ENCODE data around the gene PARD6B. TPM values are rescaled to one million over a fixed set of nuclear protein-coding genes. Genes with fewer than 3 reads are reported as not detected.
A peak's percentile ranks its signal among the peaks of the same experiment; 100 is the strongest.

PARD6B gene
- total and polyA plus RNA-seq, 2 of the 13 experiments (the other 11 are each of a cell fraction or from before 2014, with no cell fraction given), result 6.9 to 22.2 TPM

DNA sequence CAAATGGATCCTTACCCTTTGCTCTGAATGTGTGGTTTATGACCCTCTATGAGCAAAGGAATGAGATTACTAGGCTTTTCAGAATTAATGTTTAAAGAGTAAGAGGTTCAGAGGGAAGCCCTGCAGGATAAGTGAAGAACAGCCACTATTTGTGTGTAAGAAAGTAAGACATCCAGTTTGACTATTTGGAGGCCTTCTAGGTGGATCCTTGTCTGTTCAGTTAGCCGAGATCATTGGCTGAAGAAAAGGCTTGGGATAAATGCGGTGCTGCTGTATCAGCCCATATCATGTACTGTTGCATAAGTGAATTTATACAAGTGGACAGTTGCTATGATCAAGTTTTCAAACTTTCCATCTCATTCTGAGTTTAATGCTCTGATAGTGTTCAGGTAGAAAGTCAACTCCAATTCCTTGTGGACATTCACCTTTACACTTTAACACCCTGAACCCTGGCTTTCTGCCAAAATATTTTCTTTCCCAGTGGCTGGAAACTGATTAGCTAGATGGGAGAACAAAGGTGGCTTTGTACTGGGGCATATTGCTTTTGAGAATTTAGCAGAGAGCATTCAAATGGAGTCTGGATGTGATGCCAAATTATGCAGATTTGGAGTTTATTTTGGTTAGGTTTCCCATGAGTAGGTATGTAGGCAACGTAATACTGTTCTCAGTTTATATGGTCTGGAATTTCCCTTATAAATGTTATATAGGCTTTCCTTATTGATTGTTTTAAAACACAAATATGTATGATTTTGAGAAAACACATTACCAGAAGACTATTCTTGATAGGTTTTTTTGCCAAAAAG, 15.0 kb downstream of the PARD6B start (continued):
- TF ChIP-seq ZNF513 (CRISPR knock-in tag; conservative IDR thresholded peaks at IDR 0.05) (no peak), MTA3 (CRISPR knock-in tag; IDR thresholded peaks at IDR 0.05) (no peak), ZNF530 (CRISPR knock-in tag; IDR thresholded peaks at IDR 0.05; ENCODE audit: low read depth) (no peak), WIZ (CRISPR knock-in tag; IDR thresholded peaks at IDR 0.05) (no peak), ZNF839 (CRISPR knock-in tag; IDR thresholded peaks at IDR 0.05; ENCODE audit: borderline replicate concordance) (no peak), MIER3 (CRISPR knock-in tag; IDR thresholded peaks at IDR 0.05; ENCODE audit: borderline replicate concordance) (peak; percentile 78; the same call in 1 of the 2 replicates), ZNF362 (CRISPR knock-in tag; IDR thresholded peaks at IDR 0.05; ENCODE audit: borderline replicate concordance) (no peak), JUNB (CRISPR knock-in tag; IDR thresholded peaks at IDR 0.05; ENCODE audit: borderline replicate concordance) (no peak), U2AF2 (IDR thresholded peaks at IDR 0.05; ENCODE audit: low read depth, low read length) (no peak), ZBTB7B (CRISPR knock-in tag; IDR thresholded peaks at IDR 0.05) (no peak; the same call in 1 of the 2 replicates), CBFB (CRISPR knock-in tag; IDR thresholded peaks at IDR 0.05) (no peak), ZKSCAN1 (IDR thresholded peaks at IDR 0.05; ENCODE audit: low read length) (no peak), SETDB1 (CRISPR knock-in tag; IDR thresholded peaks at IDR 0.05; ENCODE audit: borderline replicate concordance) (no peak), KLF13 (CRISPR knock-in tag; IDR thresholded peaks at IDR 0.05) (no peak), U2AF1 (optimal IDR thresholded peaks at IDR 0.05; ENCODE audit: low read depth, low read length) (peak; percentile 48), FUBP1 (CRISPR knock-in tag; IDR thresholded peaks at IDR 0.05; ENCODE audit: borderline replicate concordance) (no peak; the same call in 1 of the 2 replicates), ZNF558 (CRISPR knock-in tag; IDR thresholded peaks at IDR 0.05; ENCODE audit: borderline replicate concordance) (no peak), ZNF629 (CRISPR knock-in tag; conservative IDR thresholded peaks at IDR 0.05) (peak; percentile 34; the same call in 1 of the 2 replicates), POGK (CRISPR knock-in tag; conservative IDR thresholded peaks at IDR 0.05) (0 out of 2 replicates have a peak, but pooled peaks have one; percentile 45), ZNF33A (CRISPR knock-in tag; IDR thresholded peaks at IDR 0.05; ENCODE audit: borderline replicate concordance) (peak; percentile 81; the same call in 1 of the 2 replicates), ZNF337 (CRISPR knock-in tag; IDR thresholded peaks at IDR 0.05; ENCODE audit: borderline replicate concordance, low read depth) (peak; percentile 74; the same call in 1 of the 2 replicates), ZNF737 (CRISPR knock-in tag; IDR thresholded peaks at IDR 0.05; ENCODE audit: borderline replicate concordance) (no peak)
- TF ChIP-seq, protein P1, sequence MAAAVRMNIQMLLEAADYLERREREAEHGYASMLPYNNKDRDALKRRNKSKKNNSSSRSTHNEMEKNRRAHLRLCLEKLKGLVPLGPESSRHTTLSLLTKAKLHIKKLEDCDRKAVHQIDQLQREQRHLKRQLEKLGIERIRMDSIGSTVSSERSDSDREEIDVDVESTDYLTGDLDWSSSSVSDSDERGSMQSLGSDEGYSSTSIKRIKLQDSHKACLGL (CRISPR knock-in tag; IDR thresholded peaks at IDR 0.05), result no peak

Measured in HepG2 (cell line).